Measurements from ENCODE around the gene AFAP1.

DNA sequence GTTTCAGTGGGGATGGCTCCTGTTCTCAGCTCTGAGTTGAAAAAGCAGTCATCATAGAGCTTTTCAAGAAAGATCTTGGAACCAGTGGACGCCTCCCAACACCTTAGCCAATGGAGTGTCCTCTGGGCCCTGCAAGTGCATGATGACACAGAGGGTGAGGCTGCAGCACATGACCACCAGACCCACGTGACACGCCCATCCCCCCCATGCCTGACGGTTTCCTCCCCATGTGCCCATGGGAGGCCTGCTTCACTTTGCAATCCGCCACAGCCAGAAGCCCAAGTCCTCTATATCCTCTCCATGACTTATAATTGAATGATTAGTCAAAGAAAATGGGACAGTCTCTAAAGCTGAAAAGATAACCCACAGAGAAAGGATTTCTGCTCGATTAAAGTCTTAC, 187.0 kb downstream of the AFAP1 start:
- TF ChIP-seq CTCF (conservative IDR thresholded peaks at IDR 0.05; ENCODE audit: low read depth, low read length) (no peak), EZH2 (IDR thresholded peaks at IDR 0.05; ENCODE audit: low read length, unreplicated experiment) (no peak)
